Fibroblast of peridontal ligament (primary cell): Measurements from ENCODE around the gene NKIRAS1.
"Not testable (repeated sequence)": the region's sequence is repeated elsewhere in the genome, so short reads cannot be mapped to it uniquely, and the experiment has no call there.

Experiments
- DNase-seq: peaks from one replicate; pipeline ENCODE4 v3.0.0-alpha.2; 2010; ENCODE audit errors: extremely low read depth

Gene NKIRAS1

DNA sequence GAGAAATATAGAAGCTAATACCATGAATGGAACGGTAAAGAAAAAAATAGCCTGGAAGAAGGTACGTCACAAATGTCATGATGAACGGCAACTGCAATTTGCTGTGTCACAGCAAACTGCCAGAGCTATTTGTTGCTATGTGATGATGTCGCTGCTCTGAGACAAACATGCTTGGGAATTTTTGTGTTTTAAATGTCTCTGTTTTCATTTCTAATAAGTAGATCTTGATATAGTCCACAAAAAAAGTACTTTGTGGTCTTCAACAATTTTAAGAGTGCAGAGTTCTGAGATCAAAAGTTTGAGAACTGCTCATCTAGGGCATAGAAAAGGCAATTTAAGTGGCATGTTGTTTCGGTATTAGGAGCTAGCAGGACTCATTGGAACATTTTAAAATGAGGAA lies 24.0 kb upstream of the NKIRAS1 start:
- no peak for DNase-seq

DNA sequence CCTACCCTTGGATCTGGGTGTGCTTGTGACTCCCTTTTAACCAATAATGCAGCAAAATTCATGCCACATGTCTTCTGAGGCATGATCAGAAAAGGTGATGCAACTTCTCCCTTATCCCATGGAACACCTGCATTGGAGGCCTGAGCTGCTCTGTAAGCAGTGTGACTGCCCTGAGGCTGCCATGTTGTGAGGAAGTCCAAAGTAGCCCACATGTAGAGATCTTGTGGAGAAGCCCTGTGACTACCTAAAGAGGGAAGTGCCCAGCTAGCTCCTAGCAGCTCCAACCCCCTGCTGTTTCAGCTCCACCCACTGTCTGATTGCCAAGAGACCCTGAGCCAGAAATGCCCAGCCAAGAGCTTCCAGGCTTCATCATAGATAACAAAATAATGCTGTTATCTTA lies 21.9 kb upstream of the NKIRAS1 start:
- no peak for DNase-seq

DNA sequence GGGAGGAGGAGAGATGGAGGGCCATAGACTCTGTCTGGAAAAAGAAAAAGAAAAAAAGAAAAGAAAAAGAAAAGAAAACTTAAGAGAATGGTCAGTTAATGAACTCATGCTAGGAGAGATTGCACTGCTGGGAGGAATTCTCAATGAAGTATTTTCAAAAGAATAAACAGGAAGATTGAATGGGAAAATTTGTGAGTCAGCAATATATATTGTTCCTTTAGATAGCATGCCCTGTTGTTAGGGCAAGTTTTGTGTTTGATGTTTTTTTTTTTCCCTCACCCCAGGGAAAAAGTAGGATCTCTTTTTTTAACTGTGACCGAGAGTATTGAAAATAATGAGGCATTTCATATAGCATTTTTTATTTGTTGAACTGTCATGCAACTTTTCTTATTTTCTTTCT lies 20.5 kb upstream of the NKIRAS1 start:
- no peak for DNase-seq

DNA sequence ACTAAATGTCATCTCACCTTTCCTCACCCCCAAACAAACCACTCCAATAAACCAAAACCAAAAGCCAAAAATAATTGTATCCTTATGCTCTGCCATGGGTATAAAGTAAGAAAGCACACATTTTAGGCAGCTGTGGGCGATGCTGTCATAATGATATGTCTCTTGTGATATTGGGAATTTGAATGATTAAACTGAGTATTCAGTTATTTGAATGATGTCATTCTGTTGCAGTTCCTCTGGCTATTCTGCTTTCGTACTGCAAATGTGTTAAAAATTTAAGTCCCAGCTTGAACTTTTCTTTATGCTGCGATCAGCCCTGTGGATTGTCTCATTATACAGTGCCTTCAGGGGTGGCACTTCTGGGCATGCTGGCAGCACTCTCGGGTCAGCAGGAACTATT lies 17.5 kb upstream of the NKIRAS1 start:
- DNase-seq: no peak

DNA sequence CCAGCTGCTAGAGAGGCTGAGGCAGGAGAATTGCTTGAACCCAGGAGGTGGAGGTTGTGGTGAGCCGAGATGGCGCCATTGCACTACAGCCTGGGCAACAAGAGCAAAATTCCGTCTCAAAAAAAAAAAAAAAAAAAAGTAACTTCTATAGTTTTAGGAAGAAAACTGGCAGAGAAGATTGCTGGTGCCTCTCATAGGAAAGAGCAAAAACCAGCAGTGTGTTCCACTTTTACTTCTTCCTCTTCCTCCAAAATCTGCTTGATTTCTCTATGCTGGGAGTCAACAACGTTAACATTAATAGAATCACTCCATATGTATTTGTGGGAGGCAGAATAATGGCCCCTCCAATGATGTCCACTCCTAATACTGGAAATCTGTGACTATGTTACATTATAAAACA lies 15.8 kb upstream of the NKIRAS1 start:
- DNase-seq: no peak

DNA sequence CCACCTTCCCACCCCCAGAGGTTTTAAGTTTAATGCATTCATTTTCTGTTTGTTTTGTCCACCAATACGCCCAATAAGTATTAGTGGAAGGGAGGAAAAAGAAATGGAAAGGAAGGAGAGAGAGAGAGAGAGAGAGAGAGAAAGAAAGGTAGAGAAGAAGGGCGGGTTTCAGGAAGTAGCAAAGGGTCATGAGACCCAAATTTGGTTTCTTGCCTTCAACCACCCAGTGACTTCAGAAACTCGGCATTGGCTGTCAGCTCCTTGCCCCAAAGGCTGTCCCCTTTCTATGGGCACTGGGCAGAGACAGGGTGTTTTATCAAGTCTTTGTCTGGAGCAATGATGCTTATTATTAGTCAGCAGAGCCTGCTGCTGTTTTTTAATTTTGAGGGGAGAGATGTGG lies 14.8 kb upstream of the NKIRAS1 start:
- no peak for DNase-seq

DNA sequence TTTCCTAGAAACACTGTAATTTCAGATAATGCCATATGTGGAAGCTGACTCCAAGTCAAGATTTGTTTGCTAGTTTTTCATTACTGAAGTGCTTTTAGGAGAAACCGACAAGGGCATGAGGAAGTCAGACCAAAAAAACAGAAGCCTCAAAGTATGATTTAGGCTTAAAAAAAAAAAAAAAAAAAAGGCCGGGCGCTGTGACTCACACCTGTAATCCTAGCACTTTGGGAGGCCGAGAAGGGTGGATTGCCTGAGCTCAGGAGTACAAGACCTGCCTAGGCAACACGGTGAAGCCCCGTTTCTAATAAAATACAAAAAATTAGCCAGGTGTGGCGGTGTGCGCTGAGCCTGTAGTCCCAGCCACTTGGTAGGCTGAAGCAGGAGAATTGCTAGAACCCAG lies 11.7 kb upstream of the NKIRAS1 start:
- DNase-seq: peak; percentile 26

DNA sequence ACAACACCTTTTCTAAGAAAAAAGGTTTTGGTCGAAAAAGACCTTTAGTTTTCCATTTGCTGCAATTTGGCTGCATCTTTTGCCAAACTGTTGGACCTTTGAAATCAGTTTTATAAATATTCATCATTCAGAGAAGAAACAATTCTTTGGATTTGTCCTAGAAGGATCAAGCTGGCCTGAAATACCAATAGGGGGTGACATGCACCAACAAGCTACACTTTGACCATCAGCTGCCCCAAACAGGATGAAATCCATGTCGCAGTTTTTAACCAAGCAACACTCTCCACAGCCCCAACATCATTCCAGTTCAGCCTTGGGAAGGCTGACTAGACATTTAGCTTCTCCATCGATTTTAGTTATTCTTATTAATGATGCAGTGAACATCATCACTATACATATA lies 9.9 kb upstream of the NKIRAS1 start:
- peak; percentile 36 for DNase-seq

DNA sequence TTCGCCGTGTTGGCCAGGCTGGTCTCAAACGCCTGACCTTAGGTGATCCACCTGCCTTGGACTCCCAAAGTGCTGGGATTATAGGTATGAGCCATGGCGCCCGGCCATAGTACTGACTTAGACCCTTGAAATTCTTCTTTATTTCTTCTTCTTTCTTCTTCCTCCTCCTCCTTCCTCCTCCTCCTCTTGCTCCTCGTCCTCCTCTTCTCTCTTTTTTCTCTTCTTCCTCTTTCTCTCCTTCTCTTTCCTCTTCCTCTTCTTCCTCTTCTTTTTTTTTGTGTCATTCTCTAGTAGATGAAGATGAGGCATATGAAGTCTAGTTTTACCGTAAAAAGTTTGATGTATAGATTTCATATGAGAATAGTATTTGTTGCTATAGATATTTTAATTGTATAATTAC lies 9.5 kb upstream of the NKIRAS1 start:
- DNase-seq: no peak

DNA sequence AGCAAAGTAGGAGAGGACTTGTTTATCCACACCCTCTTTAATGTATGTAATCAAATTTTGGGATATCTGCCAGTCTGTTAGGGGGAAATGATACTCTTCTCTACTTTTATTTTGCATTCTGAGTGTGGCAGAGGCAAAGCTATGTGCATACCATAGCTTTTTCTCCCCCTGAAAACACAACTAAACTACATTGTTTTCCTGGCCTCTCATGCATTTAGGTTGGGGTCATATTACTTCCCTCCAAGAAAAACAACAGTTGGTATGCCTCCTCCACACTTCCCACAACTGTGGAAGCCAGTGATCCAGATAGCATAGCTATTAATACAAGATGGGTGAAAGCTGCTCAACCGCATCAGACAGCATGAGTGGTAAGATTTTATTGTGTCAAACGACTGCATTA lies 7.0 kb upstream of the NKIRAS1 start:
- peak; percentile 54 for DNase-seq

DNA sequence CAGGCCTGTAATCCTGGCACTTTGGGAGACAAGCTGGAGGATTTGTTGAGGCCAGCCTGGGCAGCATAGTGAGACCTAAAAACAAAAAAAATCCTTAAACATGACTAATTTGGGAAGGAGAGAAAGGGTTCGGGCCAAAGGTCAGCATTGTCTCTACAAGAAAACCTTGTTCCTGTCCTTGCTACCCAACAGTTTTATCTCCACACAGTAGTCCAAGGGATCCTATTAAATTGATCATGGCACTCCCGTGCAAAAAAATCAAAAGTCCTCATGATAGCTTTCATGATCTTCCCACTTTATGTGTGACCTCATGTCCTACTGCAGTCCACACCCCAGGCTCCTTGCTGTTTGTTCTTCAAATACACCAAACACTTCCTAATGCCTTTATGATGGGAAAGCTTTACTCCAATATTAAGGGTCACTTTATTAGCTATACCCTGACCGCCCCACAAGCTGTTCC lies 4.3 kb upstream of the NKIRAS1 start:
- DNase-seq: no peak

DNA sequence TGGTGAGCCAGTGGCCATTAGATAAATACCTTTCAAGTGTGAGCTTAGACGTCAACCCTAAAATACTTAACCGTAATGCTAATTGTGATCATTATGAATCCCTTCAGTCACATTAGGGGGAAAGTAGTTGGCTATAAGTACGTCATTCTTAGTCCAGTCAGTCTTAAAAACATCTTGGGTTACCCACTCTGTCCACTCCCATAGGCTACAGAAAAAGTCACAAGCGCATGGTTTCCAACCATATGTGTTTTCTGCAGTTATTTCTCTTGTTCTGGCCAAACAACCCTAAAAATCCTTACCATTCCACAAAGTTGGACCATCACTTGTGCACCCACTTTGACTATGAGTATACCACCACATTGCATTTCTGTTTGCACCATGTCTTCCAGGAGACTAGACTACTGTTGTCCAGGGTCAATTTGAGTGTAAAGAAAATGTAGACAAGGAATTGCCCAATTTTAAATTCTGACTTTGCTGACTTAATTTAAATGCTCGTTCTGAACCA lies 3.4 kb upstream of the NKIRAS1 start:
- DNase-seq: no peak

DNA sequence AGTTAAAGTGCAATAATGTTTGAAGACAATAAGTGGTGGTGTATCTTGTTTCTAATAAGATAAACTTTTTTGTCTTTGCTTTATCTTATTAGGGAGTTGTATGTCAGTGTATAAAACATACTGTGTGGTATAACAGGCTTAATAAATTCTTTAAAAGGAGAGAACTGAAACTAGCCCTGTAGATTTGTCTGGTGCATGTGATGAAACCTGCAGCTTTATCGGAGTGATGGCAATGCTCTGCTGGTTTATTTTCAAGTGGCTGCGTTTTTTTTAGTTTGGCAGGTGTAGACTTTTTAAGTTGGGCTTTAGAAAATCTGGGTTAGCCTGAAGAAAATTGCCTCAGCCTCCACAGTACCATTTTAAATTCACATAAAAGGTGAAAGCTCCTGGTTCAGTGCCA lies 2.8 kb upstream of the NKIRAS1 start:
- no peak for DNase-seq

DNA sequence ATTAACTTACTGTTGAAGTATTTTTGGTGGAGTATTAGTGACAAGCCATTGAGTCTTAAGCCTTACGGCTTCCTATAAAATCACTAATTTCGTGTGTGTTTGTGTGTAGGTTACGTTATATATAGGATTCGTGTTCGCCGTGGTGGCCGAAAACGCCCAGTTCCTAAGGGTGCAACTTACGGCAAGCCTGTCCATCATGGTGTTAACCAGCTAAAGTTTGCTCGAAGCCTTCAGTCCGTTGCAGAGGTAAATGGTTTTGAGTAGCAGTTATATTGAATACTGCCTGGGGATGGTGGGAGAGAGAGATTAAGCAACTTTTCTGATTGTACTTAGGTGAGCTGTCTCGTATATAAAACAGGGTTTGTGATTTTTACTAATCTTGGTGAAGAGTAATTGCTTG lies 1.5 kb upstream of the NKIRAS1 start:
- DNase-seq: not testable (repeated sequence)

DNA sequence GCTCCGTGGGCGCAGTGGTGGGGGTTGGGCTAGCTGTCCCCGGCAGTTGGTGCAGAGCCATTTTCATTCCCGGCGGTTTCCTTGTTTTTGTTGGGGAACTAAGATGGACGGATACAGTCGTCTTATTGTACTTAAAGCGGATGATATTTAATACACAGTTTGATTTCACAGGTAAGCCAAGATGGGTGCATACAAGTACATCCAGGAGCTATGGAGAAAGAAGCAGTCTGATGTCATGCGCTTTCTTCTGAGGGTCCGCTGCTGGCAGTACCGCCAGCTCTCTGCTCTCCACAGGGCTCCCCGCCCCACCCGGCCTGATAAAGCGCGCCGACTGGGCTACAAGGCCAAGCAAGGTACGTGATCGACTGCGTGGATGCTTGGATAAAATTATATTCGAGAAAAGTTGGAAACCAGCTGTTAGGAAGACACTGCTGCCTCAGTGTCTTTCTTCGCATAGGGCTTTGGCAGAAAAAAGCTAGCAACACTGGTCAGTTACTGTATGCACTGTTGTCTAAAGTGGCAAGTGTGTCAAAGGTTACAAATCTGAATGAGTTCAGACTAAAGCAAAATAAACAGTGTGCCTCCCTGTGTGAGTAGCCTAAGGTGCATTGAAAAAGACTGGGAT lies 1.0 kb upstream of the NKIRAS1 start:
- peak; percentile 35 for DNase-seq

DNA sequence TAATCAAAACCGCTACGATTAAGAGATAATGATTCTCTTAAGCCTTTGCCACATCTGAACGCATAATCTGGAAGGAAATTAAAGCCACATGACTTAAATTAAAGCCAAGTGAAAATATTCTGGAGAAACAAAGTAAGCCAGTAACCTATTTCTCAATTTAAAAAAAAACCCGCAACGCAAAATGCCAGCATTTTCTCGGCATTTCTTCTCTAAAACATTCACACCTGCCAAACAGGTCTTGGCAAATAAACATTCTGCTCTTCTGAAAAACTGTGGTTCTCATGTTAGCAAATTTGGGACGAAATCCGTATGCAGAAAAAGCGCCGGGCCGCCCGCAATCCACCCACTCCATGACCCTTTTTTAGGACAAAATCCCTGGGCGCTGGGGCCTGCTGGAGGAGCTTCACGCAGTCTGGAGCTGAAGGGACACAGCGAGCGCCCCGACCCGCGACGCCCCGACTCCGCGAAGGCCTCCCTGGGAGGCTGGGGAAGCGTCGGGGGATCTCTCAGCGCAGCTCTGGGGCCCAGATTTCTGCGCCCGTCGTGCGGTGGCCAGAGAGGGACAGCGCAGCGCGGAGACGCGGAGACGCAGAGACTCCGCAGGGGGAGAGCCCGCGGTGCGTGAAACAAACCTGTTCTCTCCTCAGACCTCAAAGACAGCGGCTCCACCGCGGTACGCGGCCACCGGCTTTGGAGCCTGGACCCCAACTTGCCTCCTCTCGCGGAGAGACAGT lies 471 bp downstream of the NKIRAS1 start:
- peak; percentile 39 for DNase-seq

DNA sequence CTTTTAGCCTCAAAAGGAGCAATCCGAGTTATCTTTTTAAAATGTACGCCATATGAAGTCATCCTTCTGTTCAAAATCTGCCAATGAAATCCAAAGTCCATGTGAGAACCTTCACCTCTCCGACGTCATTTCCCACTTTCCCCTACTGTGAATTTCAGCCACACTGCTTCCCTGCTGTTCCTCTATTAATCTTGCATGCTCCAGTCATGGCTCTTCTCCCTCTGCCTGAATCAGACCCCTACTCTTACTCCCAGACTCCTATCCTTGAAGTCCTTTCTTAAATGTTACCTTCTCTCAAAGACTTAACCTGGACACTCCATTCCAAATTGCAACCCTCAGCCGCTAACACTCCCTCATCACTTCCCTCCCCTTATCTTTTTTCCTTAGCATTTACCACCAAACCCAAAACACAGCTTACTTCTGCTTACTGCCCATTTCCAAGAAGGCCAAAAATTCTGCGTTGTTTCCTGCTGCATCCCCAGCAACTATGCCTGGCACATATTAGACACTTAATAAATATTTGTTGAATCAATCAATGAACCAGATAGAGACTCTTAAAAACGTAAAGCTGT lies 1.2 kb downstream of the NKIRAS1 start:
- peak; percentile 46 for DNase-seq

DNA sequence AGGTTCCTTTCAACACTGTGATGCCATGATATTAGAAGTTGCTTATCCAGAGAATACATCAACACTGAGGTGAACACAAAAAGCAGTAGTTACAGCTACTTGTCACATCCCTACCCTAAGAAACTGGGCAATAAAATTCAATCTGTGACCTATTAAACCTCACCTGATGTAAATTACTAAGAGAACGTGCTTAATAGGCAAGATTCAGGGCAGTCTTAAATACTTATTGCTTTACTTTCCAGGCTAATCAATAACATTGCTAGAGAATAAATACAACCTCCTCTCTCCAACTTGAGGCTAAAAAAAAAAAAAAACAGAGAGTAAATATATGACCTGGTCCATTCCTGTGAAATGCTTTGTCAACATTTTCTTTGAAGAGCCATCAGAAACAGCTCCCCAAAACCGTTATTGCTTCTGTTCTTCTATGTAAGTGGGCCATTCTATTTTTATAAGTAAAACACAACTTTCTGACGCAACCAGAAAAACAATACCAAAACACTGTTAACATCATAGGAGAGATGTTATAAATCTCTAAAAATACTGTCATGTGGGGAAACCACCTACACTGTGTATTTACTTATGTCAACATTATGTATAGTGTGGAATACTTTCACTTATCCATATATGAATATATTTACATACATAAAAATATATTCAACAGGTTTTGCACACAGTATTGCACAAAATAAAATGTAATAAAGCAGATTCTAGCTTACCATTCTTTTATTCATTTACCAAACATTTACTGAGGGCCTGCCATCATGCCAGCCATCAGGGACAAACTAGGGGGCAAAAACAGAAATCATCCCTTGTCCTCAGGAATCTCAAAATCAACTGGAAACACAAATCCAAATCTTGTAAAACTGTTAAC lies 2.7 kb downstream of the NKIRAS1 start:
- no peak for DNase-seq

DNA sequence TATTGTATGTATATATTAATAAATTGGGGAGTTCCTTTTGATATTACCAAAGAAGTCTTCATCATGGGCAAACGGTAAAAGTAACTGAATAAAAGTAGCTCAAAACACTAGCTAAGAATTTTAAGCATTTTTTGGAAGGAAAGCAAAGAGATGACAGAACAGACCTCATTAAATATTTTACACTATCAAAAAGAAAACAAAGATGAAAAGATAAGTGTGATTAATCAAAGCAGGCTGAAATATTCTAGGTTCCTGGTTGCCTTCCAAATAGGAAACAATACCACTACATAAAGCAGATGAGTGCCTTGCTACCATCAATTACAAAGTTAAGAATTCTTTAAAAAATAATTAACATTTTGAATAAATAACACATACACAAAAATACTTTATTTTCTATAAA lies 3.6 kb downstream of the NKIRAS1 start:
- DNase-seq: no peak

DNA sequence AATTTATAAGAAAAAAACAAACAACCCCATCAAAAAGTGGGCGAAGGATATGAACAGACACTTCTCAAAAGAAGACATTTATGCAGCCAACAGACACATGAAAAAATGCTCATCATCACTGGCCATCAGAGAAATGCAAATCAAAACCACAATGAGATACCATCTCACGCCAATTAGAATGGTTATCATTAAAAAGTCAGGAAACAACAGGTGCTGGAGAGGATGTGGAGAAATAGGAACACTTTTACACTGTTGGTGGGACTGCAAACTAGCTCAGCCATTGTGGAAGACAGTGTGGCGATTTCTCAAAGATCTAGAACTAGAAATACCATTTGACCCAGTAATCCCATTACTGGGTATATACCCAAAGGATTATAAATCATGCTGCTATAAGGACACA lies 4.5 kb downstream of the NKIRAS1 start:
- not testable (repeated sequence) for DNase-seq

DNA sequence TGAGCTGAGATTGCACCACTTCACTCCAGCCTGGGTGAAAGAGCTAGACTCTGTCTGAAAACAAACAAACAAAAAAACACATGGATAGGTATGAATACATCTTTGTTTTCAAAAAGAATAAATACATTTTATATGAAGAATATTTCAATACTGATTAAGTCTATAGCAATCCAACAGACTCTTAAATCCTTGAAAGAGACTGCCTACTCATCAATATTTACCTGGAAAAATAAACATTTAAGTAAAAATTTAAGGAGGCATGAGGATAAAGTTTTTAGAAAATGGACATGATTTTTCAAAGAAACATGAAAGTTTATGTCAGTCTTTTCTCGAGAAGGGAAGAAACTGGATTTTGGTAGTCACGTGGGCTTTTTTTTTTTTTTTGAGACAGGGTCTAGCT lies 5.4 kb downstream of the NKIRAS1 start:
- no peak for DNase-seq

DNA sequence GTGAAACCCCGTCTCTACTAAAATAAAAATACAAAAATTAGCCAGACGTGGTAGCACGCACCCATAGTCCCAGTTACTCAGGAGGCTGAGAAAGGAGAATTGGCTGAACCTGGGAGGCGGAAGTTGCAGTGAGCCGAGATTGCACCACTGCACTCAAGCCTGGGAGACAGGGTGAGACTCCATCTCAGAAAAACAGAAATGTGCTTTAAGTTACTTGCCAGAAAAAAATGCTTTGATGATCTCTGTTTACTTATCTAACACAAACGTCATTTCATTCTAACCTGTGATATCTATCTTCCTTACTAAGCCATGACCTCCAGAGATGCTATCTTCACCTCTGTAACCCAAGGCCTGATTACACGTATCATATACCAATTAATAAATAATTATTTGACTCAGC lies 7.4 kb downstream of the NKIRAS1 start:
- no peak for DNase-seq
